Uterus (tissue), 2 donors: Measurements from ENCODE around the gene NAA38.

Source experiments
- POLR2A ChIP-seq, 2 donors: fragments of 450-650 bp; IDR thresholded peaks; one replicate each; pipeline ENCODE4 v1.6.1; 2016; ENCODE audit warnings: antibody characterized with exemption in 2 of 2, mild to moderate bottlenecking in 1 of 2, moderate library complexity in 1 of 2
- TF ChIP-seq, protein P1 (sequence below), 4 experiments: fragments of 200-600 bp in 2 of 4; fragments of 450-650 bp in 2 of 4; sonication (generic) in 2 of 4; IDR thresholded peaks; one replicate each; pipeline ENCODE4 v1.5.1; 2016 to 2019; ENCODE audit warnings: antibody characterized with exemption in 4 of 4, mild to moderate bottlenecking in 2 of 4, moderate library complexity in 1 of 4

DNA sequence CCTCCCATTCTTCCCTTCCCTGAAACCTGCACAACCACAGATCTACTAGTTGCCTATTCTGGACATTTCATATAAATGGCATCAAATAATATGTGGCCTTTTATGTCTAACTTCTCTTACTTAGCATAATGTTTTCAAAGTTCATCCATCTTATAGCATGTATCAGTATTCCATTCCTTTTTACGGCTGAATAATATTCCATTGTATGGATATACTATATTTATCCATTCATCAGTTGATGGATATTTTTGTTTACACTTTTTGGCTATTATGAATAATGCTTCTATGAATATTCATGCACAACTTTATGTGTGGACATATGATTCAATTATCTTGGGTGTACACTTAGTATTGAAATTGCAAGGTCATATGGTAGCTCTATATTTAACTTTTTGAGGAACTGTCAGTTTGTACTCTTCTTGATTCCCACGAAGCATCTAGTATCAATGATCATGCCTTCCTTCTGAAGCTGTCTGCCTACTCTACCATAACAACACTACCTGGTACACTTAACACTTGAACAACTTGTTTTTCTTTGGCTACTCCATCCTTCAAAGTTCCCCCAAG, 18.5 kb upstream of the NAA38 start:
- TF ChIP-seq, protein P1, sequence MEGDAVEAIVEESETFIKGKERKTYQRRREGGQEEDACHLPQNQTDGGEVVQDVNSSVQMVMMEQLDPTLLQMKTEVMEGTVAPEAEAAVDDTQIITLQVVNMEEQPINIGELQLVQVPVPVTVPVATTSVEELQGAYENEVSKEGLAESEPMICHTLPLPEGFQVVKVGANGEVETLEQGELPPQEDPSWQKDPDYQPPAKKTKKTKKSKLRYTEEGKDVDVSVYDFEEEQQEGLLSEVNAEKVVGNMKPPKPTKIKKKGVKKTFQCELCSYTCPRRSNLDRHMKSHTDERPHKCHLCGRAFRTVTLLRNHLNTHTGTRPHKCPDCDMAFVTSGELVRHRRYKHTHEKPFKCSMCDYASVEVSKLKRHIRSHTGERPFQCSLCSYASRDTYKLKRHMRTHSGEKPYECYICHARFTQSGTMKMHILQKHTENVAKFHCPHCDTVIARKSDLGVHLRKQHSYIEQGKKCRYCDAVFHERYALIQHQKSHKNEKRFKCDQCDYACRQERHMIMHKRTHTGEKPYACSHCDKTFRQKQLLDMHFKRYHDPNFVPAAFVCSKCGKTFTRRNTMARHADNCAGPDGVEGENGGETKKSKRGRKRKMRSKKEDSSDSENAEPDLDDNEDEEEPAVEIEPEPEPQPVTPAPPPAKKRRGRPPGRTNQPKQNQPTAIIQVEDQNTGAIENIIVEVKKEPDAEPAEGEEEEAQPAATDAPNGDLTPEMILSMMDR (IDR thresholded peaks at IDR 0.05): no peak
- no peak for TF ChIP-seq POLR2A (IDR thresholded peaks at IDR 0.05)
